Smooth muscle cell (in vitro differentiated cells): ENCODE data around the gene ADCK2. TPM values are rescaled to one million over a fixed set of nuclear protein-coding genes. Genes with fewer than 3 reads are reported as not detected.

Experiments used
- DNase-seq: peaks from one replicate; lab custom pipeline; 2025; ENCODE audit not compliant: unreplicated experiment; lab: John Stamatoyannopoulos, UW
- H2AFZ ChIP-seq: fragments of 200-600 bp; sonication (generic); 2 replicates; pipeline ENCODE4 v1.6.0; 2016; ENCODE audit warnings: antibody characterized with exemption, low read depth, mild to moderate bottlenecking
- H3F3A ChIP-seq: fragments of 200-600 bp; sonication (generic); 2 replicates; pipeline ENCODE4 v1.6.0; 2017; ENCODE audit warnings: antibody characterized with exemption, low read depth
- H3K27ac ChIP-seq: fragments of 200-600 bp; sonication (generic); 2 replicates; pipeline ENCODE4 v1.5.1; 2016; ENCODE audit warnings: low read depth, mild to moderate bottlenecking
- H3K27me3 ChIP-seq: fragments of 200-600 bp; sonication (generic); 2 replicates; pipeline ENCODE4 v1.6.1; 2016; ENCODE audit warnings: low read depth, mild to moderate bottlenecking
- H3K36me3 ChIP-seq: fragments of 200-600 bp; sonication (generic); 2 replicates; pipeline ENCODE4 v1.5.1; 2016; ENCODE audit warnings: low read depth
- H3K4me1 ChIP-seq: fragments of 200-600 bp; sonication (generic); 2 replicates; pipeline ENCODE4 v1.5.1; 2016; ENCODE audit warnings: low read depth
- H3K4me2 ChIP-seq: fragments of 200-600 bp; sonication (generic); 2 replicates; pipeline ENCODE4 v1.6.0; 2016; ENCODE audit warnings: mild to moderate bottlenecking
- H3K4me3 ChIP-seq: fragments of 200-600 bp; sonication (generic); 2 replicates; pipeline ENCODE4 v1.5.1; 2016; ENCODE audit warnings: mild to moderate bottlenecking
- H3K79me2 ChIP-seq: fragments of 200-600 bp; sonication (generic); 2 replicates; pipeline ENCODE4 v1.6.0; 2016; ENCODE audit warnings: low read depth, mild to moderate bottlenecking
- H3K9ac ChIP-seq: fragments of 200-600 bp; sonication (generic); 2 replicates; pipeline ENCODE4 v1.6.0; 2016; ENCODE audit warnings: low read depth
- H3K9me3 ChIP-seq: fragments of 200-600 bp; sonication (generic); replicated peaks from 2 replicates; pipeline ENCODE4 v1.5.1; 2016; ENCODE audit warnings: low read depth
- H4K20me1 ChIP-seq: fragments of 200-600 bp; sonication (generic); 2 replicates; pipeline ENCODE4 v1.6.0; 2016; ENCODE audit warnings: low read depth
- WGBS: methylation state at CpG from one replicate; pipeline ENCODE4 v1.1.7; 2016; ENCODE audit warnings: low lambda C conversion rate; 5-methylcytosine and 5-hydroxymethylcytosine counted together
- polyA plus RNA-seq: library from polyadenylated mRNA; unstranded; fragments of >200 nt; fragmentation: Nextera tagmentation; extraction: Ambion mirVana; gene quantifications from 2 replicates; pipeline ENCODE4 v1.2.1, GENCODE V29; 2016
- total RNA-seq: library from RNA; depleted of rRNA; stranded (reverse); fragments of >200 nt; gene quantifications from 2 replicates; pipeline ENCODE4 v1.2.3, GENCODE V29; 2014
- TF ChIP-seq, protein P1 (sequence below): fragments of 200-600 bp; sonication (generic); IDR thresholded peaks from 2 replicates; pipeline ENCODE4 v1.5.1; 2017; ENCODE audit warnings: borderline replicate concordance, mild to moderate bottlenecking, antibody characterized with exemption; ENCODE audit not compliant: insufficient read depth, poor library complexity, severe bottlenecking

ADCK2 gene
- total and polyA plus RNA-seq, 2 experiments from 2014 or later = 8.0 to 10.5 TPM

DNA sequence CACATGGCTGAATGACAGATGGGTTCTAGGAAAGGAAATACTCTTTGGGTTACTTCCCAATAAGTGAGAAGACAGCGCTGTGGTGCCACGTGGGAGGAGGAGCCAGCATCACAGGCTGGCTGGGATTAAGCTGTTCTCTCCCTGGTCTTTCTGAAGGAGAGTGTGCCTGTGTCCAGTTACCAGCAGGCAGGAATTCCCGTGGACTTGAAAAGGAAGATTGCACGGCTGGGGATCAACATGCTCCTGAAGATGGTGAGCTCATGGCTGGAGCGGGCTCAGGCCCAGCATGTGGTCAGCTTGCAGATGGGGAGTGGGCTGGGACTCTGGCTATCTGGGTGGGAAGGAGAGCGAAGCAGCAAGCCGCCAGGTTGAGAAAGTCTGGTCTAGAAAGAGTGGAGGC lies 8.1 kb downstream of the ADCK2 start:
- H3K79me2 ChIP-seq = no peaks in the 10 kb centered on the region
- DNase-seq = no peak
- H3K4me3 ChIP-seq = no peak overlapping the region
- H3K27me3 ChIP-seq = no peaks in the 10 kb centered on the region
- H4K20me1 ChIP-seq = no peaks in the 10 kb centered on the region
- no peaks in the 10 kb centered on the region for H3K36me3 ChIP-seq
- WGBS = 87% methylated on average over 7 of the region's 7 CpGs
- peaks cover 9% of the 10 kb centered on the region for H3K4me1 ChIP-seq
- no peak overlapping the region for H3K4me2 ChIP-seq
- TF ChIP-seq, protein P1, sequence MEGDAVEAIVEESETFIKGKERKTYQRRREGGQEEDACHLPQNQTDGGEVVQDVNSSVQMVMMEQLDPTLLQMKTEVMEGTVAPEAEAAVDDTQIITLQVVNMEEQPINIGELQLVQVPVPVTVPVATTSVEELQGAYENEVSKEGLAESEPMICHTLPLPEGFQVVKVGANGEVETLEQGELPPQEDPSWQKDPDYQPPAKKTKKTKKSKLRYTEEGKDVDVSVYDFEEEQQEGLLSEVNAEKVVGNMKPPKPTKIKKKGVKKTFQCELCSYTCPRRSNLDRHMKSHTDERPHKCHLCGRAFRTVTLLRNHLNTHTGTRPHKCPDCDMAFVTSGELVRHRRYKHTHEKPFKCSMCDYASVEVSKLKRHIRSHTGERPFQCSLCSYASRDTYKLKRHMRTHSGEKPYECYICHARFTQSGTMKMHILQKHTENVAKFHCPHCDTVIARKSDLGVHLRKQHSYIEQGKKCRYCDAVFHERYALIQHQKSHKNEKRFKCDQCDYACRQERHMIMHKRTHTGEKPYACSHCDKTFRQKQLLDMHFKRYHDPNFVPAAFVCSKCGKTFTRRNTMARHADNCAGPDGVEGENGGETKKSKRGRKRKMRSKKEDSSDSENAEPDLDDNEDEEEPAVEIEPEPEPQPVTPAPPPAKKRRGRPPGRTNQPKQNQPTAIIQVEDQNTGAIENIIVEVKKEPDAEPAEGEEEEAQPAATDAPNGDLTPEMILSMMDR = no peak
- no peaks in the 10 kb centered on the region for H3F3A ChIP-seq
- H3K9me3 ChIP-seq = no peaks in the 10 kb centered on the region
- H3K9ac ChIP-seq = no peak overlapping the region
- H3K27ac ChIP-seq = no peak overlapping the region
- no peak overlapping the region for H2AFZ ChIP-seq

GRCh38 chr7:140681766-140682165 lies 9.0 kb downstream of the ADCK2 start:
- Histone ChIP-seq H3K79me2 (no peaks in the 10 kb centered on the region), H3K9ac (no peak overlapping the region), H3K36me3 (no peaks in the 10 kb centered on the region), H3K27ac (no peak overlapping the region), H3K4me2 (no peak overlapping the region), H2AFZ (no peak overlapping the region), H3K9me3 (no peaks in the 10 kb centered on the region), H3F3A (no peaks in the 10 kb centered on the region), H3K27me3 (no peaks in the 10 kb centered on the region), H4K20me1 (no peaks in the 10 kb centered on the region), H3K4me3 (no peak overlapping the region), H3K4me1 (peaks cover 9% of the 10 kb centered on the region)
- DNase-seq = no peak
- TF ChIP-seq, protein P1 = no peak
- WGBS = 97% methylated on average over 3 of the region's 3 CpGs

DNA sequence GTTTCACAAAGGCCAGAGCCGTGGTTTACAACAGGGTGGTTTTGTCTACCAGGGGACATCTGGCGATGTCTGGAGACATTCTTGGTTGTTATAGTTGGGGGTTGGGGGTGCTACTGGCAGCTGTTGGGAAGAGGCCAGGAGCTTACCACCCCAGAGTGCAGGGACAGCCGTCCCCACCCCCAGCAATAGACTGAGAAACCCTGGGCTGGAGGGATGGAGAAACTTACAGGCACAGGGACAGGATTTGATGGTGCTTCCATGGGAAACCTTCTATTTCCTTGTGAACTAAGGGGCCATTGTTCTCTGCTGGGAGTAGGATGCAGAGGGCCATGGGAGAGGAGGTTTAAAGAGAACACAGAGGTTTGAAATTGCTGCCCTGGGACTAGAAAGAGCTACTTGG lies 10.9 kb downstream of the ADCK2 start:
- Histone ChIP-seq H3K4me3 (no peak overlapping the region), H3K27ac (no peak overlapping the region), H2AFZ (no peak overlapping the region), H3K4me2 (no peak overlapping the region), H3K9me3 (no peaks in the 10 kb centered on the region), H3K9ac (no peak overlapping the region), H4K20me1 (no peaks in the 10 kb centered on the region), H3K36me3 (no peaks in the 10 kb centered on the region), H3K4me1 (peaks cover 9% of the 10 kb centered on the region), H3K27me3 (no peaks in the 10 kb centered on the region), H3K79me2 (no peaks in the 10 kb centered on the region), H3F3A (no peaks in the 10 kb centered on the region)
- 59% methylated on average over 3 of the region's 3 CpGs for WGBS
- TF ChIP-seq, protein P1 = no peak
- DNase-seq = no peak
